Esophagus mucosa (tissue), 1 donor: Measurements from ENCODE around the gene NDUFV1. TPM values are rescaled to one million over a fixed set of nuclear protein-coding genes. Genes with fewer than 3 reads are reported as not detected.

Experiments used
- ATAC-seq: fragments of 200-7000 bp; cut with Tn5 transposase; one replicate; pipeline ENCODE4 v1.9.1; 2020
- total RNA-seq: library from RNA; stranded (reverse); gene quantifications from one replicate; pipeline ENCODE4 v1.2.4, GENCODE V29; 2023
- donor health status: DM: yes; HTN: yes; CAD: no.

Gene NDUFV1
- 140 TPM for total RNA-seq

DNA sequence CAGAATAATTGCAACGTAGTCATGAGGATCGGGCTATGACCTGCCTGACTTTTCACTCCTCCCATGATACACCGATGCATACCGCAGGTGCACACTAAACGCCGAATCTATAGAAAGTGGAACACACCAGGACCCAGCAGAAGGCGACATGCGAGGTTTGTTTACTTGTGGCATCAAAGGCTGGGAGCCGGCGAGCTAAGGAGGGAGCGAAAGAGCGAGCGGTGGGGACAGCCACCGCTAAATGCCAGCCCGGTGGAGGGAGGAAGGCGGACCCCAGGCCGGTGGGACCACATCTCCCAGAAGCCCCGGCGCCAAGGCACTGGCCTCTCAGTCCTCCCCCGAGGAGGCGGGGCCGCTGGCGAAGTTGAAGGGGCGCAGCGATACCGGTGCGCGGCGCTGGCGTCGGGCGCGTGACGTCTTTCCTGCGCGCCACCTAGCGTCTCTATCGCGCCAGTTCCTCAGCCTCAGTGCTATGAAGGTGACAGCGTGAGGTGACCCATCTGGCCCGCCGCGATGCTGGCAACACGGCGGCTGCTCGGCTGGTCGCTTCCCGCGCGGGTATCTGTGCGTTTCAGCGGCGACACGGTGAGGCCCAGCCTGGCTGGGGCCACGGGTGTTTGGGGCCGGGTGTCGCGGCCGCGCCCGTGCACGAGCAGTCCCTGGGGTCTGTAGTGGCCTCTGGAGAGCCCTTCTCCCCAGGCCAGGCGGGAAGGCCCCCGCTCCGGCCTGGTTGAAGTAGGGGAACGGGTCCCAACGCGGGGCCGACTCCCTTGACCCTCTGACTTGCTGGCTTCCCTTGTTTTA is at the start of gene NDUFV1:
Gene NDUFV1 (plus strand): TSS at position 445 of the 804 bp plus-strand sequence. CDS start 69 bp downstream, at position 514.
- peak; percentile 94 for ATAC-seq

DNA sequence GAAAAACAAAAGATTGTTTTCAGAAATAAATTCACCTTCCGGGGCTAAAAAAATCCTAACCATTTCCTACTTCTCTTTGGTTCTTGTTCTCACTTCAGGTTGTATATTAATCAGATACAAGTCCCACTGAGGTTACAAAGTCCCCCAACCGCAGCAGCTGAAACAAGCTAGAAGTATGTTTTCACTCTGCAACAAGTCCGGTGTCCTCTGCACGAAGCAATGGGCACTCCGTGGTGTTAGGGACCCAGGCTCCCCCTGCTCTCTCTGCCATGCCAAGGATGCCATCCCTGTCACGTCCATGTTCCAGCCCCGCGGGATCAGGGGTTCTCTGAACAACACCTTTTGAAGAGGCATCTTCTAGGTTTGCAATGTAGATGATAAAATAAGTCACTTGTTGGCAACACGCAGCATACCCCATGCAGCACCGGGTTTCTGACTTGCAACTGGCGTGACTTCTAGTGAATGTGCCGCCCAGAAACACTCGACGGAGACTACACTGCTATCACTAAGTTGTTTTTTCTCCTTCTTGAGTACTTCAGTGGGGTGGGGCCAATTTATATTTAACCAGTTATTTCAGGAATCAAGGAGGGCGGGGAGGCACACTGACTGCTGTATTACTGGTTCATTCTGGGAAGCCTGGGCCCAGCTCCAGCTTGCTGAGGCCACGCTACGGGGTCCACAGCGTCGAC is 48.5 kb upstream of the NDUFV1 start:
- peak; percentile 20 for ATAC-seq

DNA sequence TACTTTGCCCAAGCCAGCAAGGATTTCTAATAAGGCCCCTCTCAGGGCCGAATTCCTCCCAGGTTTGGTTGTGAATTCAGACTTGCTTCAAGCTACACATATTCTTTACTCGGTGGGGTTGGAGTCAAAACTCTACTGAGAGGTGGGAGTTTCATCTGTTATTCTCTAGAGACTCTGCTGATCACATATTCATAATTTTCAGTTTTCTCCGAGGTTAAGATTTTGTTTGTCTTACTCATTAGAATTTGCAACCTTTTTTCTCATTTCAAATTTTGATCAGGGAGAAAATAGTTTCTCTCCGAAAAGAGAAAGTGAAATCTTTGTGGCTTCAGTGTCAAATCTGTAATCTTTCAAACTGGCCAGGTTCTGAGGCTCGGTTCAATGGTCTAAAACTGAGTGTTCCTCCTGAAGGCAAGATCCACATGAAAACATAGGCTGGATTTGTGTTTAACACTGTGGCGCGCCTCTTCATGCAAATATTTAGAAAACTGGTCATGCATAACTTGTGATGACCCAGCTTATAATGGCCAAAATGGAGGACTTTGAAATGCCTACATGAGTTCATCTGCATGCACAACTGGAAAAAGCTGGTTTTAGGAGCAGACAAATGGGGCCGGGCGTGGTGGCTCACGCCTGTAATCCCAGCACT is 44.6 kb upstream of the NDUFV1 start:
- peak; percentile 71 for ATAC-seq

DNA sequence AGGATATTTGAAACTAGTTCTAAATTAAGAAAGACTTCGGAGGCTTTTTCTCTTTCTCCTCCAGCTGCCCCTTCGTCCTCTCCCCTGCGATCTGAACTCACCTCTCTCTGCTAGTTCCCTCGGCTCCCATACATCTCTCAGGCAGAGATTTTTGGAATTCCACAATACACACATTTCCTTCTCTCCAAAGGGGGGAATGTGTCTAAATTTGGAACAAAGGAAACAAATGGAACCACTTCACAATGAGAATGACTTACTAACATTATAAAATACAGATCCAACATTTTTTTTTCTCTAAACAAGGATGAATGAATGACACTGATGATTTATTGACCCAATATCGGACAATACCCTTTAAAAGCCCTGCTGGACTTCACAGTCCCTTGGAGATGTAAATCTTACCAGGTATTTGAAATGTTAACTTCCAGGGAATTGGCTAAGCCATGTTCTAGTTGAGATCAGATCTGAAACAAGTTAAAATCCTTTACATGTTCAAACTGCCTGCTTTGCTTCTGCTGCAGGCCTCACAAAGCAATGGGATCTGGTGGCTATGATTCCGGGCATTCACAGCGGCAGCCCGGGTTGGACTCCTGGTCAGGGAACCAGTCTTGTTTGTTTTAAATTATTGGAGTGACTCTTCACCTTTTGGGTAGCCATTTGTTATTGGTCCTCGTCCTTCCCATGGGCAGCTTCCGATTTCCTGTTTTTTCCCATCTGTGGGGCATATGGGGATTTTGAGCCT is 43.6 kb upstream of the NDUFV1 start:
- ATAC-seq = no peak

DNA sequence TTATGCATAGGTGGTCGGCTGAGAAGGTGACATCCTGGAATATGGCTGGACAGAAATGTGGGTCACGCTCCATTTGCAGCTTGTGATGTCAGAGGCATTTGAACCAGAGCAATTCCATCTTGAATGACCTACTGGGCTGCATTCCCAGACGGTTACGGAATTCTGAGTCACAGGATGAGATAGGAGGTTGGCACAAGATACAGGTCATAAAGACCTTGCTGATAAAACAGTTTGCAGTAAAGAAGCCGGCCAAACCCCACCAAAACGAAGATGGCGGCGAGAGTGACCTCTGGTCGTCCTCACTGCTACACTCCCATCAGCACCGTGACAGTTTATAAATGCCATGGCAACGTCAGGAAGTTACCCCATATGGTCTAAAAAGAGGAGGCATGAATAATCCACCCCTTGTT is 43.0 kb upstream of the NDUFV1 start:
- ATAC-seq = peak; percentile 56

DNA sequence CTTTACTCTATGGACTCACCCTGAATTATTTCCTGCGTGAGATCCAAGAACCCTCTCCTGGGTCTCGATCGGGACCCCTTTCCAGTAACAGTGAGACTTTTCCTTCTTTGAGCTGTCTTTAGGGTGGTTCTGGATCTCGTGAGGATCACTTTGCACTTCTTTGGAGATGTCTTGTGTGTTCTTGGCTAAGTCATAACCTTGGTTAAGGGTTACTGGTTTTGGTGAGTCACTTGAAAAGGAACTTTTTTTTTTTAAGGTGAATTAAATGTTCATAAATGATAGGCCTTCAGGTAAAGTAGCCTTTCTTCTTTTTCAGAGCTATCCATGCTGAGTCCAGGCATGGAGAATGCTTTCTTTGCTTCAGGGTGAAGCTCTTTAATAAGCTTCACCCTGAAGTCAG is 42.5 kb upstream of the NDUFV1 start:
- no peak for ATAC-seq

DNA sequence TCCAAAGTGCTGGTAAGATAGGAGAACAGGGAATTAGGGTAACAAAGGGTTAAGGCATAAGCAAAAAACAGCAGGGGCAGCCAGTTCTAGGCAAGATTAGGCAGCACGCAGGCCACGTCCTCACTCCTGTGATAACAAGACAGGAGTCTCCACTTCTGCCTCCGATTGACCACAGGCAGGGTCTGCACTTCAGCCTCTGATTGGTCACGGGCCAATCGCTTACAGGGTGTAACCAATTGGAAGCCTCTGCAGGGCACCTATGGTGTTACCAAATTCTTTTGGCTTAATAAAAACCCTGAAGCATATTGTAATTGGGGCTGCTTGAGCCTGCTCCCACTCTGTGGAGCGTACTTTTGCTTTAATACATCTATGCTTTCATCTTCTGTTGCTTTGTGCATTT is 35.3 kb upstream of the NDUFV1 start:
- ATAC-seq = no peak

DNA sequence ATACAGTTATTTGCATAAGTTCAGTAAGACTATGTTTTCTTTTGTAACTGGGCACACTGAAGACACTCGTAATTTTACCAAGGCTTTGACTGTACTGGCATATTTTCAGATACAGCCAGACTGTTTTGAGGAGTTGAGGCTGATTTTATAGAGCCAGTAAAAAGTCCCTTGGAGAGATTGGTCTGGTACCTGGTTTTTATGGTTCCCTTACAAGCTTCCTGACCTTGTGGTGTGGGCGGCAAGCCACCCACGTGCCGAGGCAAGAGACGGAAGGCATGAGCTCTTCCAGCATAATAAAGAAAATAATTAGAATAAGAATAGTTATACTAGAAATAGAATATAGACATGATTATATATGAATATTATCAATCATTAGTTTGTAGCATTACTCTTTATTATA is 34.4 kb upstream of the NDUFV1 start:
- no peak for ATAC-seq

DNA sequence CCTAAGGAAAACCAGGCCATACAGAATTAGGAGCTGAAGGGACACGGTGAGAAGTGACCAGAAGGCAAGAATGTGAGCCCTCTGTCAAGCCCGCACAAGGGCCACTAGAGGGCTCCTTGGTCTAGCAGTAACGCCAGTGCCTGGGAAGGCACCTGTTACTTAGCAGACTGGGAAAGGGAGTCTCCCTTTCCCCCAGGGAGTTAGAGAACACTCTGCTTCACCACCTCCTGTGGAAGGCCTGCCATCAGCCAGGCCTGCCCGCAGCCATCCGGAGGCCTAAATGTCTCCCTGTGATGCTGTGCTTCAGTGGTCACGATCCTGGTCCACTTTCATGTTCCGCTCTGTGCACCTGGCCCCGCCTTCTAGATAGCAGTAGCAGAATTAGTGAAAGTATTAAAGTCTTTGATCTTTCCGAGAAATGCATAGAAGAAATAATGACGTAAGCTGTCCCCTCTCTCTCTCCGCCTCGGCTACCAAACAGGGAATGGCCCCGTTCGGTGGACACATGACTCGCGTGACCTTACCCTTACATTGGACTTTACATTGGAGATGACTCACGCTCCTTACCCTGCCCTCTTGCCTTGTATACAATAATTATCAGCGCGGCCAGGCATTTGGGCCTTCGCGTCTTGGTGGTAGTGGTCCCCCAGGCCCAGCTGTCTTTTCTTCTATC is 33.9 kb upstream of the NDUFV1 start:
- ATAC-seq = peak; percentile 40

DNA sequence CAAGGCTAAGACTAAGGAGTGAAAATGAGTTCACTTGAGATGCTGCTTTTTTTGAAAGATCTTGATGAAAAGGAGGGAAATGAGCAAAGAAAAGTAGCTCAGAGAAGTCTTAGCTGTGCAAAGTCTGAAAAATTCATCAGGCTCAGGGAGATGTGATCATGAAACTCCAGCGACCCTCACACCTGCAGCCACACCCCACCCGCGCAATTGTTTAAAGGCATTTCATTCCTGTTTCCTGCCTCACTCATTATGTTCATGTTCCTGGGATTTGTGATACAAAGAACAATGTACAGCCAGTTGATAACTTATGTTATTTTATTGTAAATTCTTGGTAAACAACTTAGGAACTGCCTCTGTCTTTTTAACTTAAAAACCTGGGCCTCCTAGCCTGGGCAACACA is 31.8 kb upstream of the NDUFV1 start:
- ATAC-seq = no peak

DNA sequence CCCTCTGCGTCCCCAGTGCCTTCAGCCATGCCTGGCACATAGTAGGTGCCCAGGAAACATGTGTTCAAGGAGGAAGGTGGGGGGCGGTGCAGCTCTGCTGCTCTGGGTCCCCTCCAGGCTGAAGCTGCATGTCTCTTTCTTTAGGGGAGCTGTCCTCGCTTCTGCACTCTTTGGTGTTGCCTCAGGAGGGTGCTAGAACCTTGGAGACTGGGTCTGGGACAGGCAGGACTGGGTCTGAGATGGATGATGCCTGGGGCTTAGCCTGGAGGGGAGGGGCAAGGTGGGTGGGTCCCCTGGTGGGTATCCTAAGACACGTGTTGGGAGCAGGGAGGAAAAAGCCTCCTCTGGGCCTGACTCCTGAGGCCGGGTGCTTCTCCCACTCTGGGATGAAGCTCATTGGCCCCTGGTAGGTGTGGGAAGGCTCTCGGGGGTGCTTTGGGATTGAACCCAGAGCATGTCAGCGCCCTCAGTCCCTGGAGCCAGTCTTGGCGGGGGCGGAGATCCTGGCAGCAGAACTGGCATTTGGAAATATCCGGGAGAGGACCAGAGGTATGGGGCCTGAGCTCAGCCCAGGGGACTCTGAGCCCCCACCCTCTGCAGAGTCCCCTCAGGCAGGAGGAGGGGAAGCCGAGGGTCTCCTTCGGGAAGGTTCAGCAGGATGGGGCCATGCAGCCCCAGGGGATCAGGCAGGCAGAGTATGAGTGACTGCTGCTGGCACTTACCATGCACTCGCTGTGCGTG is 29.8 kb upstream of the NDUFV1 start:
- peak; percentile 25 for ATAC-seq

DNA sequence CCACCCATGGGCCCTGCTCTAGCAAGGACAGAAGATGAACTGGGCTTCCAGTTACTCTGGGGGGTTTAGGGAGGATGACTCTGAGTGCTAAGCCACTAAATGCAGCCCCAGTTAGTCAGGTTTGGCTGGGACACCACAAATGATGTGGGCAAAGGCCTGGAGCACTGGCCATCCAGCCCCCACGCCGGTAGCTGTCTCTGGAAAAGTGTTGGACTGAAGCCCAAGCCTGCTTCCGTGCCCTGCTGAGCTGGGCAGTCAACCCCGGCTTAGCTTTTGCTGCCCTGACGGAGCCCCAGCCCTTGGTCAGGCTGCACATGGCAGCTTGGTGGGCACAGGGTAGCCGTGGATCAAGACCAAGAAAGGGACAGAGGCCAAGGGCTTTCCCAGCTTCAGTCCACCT is 28.8 kb upstream of the NDUFV1 start:
- ATAC-seq = no peak

DNA sequence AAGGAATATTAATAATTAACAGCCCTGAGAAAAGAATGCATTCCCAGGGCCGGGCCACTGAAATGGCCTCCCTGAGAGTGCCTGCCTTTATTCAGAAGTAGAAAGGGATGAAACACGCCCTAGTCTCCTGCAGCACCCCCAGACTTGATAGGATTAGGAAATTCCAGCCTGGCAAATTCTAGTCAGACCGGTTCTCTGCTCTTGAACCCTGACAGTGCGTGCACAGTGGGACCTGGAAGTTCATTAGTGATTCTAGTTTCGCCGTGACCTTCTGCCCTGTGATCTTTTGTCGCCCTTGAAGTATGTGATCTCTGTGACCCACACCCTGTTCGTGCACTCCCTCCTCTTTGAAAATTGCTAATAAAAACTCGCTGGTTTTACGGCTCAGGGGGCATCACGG is 25.3 kb upstream of the NDUFV1 start:
- ATAC-seq = no peak

DNA sequence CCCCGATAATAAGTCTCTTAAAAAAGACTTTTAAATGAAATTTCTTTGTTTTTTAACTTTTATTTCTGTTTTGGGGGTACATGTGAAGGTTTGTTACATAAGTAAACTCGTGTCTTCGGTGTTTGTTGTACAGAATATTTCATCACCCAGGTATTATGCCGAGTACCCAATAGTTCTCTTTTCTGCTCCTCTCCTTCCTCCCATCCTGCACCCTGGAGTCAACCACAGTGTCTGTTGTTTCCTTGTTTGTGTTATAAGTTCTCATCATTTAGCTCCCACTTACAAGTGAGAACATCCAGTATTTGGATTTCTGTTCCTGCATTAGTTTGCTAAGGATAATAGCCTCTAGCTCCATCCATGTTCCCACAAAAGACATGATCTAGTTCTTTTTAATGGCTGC is 24.7 kb upstream of the NDUFV1 start:
- no peak for ATAC-seq

DNA sequence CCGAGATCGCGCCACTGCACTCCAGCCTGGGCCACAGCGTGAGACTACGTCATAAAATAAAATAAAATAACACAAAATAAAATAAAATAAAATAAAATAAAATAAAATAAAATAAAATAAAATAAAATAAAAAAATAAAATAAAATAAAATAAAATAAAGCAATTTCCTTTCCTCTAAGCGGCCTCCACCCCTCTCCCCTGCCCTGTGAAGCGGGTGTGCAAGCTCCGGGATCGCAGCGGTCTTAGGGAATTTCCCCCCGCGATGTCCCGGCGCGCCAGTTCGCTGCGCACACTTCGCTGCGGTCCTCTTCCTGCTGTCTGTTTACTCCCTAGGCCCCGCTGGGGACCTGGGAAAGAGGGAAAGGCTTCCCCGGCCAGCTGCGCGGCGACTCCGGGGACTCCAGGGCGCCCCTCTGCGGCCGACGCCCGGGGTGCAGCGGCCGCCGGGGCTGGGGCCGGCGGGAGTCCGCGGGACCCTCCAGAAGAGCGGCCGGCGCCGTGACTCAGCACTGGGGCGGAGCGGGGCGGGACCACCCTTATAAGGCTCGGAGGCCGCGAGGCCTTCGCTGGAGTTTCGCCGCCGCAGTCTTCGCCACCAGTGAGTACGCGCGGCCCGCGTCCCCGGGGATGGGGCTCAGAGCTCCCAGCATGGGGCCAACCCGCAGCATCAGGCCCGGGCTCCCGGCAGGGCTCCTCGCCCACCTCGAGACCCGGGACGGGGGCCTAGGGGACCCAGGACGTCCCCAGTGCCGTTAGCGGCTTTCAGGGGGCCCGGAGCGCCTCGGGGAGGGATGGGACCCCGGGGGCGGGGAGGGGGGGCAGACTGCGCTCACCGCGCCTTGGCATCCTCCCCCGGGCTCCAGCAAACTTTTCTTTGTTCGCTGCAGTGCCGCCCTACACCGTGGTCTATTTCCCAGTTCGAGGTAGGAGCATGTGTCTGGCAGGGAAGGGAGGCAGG is 23.2 kb upstream of the NDUFV1 start, which contains the start of gene GSTP1:
Gene GSTP1 (plus strand): TSS at position 566 of the 958 bp plus-strand sequence. CDS start 32 bp downstream, at position 598.
- peak; percentile 77 for ATAC-seq

DNA sequence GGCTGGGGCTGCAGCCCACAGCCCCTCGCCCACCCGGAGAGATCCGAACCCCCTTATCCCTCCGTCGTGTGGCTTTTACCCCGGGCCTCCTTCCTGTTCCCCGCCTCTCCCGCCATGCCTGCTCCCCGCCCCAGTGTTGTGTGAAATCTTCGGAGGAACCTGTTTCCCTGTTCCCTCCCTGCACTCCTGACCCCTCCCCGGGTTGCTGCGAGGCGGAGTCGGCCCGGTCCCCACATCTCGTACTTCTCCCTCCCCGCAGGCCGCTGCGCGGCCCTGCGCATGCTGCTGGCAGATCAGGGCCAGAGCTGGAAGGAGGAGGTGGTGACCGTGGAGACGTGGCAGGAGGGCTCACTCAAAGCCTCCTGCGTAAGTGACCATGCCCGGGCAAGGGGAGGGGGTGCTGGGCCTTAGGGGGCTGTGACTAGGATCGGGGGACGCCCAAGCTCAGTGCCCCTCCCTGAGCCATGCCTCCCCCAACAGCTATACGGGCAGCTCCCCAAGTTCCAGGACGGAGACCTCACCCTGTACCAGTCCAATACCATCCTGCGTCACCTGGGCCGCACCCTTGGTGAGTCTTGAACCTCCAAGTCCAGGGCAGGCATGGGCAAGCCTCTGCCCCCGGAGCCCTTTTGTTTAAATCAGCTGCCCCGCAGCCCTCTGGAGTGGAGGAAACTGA is 22.4 kb upstream of the NDUFV1 start:
- peak; percentile 84 for ATAC-seq

DNA sequence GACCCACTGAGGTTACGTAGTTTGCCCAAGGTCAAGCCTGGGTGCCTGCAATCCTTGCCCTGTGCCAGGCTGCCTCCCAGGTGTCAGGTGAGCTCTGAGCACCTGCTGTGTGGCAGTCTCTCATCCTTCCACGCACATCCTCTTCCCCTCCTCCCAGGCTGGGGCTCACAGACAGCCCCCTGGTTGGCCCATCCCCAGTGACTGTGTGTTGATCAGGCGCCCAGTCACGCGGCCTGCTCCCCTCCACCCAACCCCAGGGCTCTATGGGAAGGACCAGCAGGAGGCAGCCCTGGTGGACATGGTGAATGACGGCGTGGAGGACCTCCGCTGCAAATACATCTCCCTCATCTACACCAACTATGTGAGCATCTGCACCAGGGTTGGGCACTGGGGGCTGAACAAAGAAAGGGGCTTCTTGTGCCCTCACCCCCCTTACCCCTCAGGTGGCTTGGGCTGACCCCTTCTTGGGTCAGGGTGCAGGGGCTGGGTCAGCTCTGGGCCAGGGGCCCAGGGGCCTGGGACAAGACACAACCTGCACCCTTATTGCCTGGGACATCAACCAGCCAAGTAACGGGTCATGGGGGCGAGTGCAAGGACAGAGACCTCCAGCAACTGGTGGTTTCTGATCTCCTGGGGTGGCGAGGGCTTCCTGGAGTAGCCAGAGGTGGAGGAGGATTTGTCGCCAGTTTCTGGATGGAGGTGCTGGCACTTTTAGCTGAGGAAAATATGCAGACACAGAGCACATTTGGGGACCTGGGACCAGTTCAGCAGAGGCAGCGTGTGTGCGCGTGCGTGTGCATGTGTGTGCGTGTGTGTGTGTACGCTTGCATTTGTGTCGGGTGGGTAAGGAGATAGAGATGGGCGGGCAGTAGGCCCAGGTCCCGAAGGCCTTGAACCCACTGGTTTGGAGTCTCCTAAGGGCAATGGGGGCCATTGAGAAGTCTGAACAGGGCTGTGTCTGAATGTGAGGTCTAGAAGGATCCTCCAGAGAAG is 21.6 kb upstream of the NDUFV1 start:
- ATAC-seq = peak; percentile 23

DNA sequence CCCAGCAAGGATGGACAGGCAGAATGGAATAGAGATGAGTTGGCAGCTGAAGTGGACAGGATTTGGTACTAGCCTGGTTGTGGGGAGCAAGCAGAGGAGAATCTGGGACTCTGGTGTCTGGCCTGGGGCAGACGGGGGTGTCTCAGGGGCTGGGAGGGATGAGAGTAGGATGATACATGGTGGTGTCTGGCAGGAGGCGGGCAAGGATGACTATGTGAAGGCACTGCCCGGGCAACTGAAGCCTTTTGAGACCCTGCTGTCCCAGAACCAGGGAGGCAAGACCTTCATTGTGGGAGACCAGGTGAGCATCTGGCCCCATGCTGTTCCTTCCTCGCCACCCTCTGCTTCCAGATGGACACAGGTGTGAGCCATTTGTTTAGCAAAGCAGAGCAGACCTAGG is 20.8 kb upstream of the NDUFV1 start:
- ATAC-seq = no peak
